Measurements from ENCODE around the gene TNNC1.

TNNC1 gene

DNA sequence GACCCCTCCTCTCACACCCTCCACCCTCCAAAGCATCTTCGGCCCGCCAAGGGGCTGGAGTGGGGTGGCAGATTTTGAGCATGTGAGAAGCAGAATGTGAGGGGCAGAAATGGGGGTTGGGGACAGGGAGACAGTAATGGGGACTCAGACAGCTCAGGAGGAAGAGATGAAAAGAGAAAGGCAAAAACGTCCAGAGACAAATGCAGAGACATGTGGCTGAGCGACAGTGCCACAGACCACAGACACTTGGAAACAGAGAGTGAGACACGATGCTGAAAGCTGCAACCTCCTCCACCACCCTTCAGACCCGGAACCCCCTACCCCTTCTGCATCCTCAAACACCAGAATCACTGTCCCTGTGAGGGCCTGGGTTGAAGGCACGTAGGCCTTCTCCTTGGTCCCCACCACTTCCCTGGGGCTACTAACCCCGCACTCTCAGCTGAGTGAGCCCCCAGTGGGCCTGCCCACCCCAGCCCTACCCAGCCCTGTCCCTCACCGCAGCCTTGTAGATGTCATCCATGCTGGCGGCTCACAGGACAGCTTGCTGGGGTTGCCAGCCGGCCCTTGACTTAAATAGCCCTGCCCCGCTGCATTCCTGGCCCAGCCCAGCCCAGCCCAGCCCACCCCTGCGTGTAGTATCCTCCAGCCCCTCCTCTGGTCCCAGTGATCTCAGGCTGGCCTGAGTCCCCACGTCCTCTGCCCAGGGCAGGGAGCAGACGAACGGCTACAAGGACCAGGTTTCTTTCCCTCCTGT is at the start of gene TNNC1:
Gene TNNC1 (minus strand): TSS at position 546 of the 754 bp plus-strand sequence. CDS start 26 bp downstream, at position 520.
- peak; percentile 51 for FAIRE-seq

DNA sequence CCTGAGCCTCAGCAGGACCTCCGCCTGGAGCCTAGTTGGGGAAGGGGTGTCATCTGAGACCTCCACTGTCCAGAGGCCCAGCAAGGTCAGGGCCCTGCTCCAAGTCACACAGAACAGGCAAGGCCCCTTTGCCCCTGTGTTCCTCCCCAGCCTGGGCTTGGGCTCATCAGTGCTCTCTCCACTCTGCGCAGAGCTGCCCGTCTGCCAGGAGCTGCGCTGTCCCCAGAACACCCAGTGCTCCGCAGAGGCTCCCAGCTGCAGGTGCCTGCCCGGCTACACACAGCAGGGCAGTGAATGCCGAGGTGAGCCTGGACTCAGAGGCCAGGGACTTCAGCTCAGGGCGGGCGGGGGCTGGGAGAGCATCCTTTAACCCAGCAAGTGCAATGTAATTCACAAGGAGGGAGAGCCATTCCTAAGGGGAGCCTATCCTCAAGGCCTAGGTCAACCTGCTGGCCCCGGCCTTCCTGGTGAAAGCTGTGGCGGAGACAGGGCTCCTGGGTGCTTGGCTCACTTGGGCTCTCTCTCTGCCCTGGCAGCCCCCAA is 49.0 kb upstream of the TNNC1 start:
- DNase-seq (ENCODE audit: insufficient read length, low spot score), result no peak
- FAIRE-seq, result no peak

More for the DNA sequence above, at the start of gene TNNC1:
- no peak for DNase-seq (ENCODE audit: insufficient read length, low spot score)

DNA sequence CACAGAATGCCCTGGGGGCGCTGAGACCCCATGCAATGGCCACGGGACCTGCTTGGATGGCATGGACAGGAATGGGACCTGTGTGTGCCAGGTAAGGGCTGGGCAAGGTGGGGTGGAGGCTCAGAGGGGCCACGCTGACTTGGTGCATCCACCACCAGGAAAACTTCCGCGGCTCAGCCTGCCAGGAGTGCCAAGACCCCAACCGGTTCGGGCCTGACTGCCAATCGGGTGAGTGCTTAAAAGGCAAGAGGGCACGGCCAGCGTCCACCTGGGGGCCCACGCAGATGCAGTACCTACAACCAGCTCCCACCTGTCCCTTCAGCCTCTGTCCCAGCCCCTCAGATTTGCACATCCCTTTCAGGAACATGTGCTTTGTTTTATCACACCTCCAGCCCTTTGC is 48.2 kb upstream of the TNNC1 start:
- DNase-seq (ENCODE audit: insufficient read length, low spot score) (no peak), FAIRE-seq (no peak)

DNA sequence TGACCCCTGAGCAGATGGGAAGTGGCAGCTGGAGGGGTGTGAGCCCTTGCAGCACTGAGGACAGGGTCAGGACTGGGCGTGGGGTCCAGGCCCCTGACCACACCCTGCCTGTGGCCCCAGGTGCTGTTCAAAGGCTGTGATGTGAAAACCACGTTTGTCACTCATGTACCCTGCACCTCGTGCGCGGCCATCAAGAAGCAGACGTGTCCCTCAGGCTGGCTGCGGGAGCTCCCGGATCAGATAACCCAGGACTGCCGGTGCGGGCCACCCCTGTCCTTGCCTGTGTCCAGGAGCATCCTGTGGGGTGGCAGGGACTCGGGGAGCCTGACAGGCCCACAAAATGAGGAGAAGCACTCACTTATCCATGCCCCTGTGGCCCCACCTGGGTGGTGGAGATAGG is 47.2 kb upstream of the TNNC1 start:
- no peak for FAIRE-seq

DNA sequence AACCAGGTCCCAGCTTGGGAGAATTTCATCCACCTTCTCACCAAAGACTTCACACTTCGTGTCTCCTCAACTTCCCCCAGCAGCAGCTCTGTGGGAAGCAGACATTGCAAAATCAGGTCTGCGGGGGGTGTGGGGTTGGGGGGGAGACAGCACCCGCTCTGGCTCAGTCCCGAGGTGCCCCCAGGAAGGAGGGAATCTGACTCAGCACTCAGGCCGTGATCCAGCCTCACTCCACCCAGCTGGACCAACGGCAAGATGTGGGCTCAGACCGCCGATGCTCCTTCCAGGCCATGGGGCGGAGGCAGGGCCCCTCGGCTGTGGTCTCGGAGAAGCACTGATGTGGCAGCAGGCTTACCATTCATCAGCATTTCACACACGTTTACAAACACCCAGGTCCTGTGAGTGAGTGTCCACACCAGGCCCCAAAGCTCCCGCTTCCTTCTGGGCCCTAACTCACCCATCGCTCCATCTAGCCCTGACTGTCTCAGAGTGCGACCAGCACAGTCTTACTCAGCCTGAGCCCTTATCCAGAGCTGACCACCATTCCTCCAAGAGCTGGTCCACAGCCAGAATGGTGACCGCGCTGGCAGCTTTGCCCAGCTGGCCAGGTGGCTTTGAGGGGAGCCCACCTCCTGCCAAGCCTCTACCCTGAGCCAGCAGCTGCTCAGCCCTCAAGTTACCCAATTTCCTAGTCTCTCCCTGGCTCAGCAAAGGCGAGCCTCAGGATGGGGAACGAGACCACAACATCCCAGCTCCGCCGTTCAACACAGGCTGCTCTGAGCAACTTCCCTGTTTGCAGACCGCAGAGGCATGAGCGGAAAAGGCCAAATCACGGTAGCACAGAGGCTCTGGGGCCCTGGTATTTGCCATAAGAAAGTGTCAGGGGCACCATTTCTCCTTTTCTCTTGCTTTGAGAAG is 44.6 kb upstream of the TNNC1 start:
- no peak for FAIRE-seq
- DNase-seq (ENCODE audit: insufficient read length, low spot score), result no peak

More for the DNA sequence above, 47.2 kb upstream of the TNNC1 start:
- DNase-seq (ENCODE audit: insufficient read length, low spot score), result no peak

DNA sequence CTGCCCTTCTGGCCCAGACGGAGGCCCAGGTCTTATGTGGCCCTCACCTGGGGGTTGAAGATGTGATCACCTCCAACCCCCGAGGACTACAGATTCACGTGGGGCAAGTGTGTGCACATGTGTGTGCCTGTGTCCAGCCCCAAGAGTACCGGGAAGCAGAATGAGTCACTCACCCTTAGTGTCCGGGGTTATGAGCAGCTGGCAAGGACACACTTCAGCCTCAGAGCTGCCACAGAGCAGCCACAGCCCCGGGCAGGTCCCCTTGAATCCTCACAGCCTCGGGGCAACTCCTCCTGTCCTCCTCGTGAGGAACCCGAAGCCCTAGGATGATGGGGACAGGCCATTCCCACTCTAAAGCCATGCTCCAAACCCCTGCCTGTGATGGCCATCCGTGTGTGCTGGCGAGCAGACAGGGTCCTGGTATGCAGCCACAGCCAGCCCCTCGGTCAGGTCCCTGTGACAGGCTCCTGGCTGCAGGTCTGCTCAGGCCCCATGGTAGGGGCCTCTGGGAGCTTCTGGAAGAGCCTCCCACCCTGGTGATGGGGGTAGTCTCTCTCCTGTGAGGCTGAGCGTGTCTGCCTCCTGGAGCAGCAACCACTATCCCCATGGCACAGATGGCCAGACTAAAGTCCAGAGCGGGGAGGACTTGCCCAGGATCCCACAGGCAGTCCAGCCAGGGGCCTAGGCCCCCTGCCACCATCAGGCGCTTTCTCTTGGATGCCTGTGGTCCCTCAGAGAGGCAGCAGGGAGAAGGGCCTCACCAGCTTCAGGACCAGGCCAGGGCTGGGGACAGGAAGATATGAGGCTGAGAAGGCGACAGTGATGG is 42.1 kb upstream of the TNNC1 start:
- DNase-seq (ENCODE audit: insufficient read length, low spot score), result peak; percentile 24
- no peak for FAIRE-seq

DNA sequence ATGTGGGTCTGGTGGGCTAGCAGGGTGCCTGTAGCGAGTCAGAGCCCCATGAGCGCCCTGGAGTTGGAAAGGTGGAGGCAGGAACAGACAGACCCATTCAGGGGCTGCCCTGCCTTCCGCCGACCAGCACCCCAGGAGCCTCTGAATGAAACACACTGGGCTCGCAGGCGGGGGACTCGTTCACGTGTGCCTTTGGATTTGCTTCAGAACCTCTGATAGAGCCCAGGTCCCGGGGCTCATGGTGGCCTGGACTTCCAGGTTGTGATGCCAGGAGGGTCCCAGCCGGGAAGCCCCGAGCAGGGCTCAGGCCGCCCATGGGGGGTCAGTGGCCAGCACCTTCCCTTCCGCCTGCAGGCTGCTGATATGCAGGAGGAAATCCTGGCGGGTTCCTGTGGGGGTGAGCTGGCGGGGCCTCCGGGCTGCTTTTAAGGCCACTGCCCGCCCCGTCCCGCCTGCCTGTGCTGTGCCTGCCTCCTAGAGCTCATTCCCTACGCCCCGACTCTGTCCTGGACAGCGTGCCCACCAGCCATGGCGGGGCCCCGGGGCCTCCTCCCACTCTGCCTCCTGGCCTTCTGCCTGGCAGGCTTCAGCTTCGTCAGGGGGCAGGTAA is 41.1 kb upstream of the TNNC1 start, which contains the start of gene STAB1:
Gene STAB1 (plus strand): TSS at position 453 of the 610 bp plus-strand sequence. CDS start 76 bp downstream, at position 529.
- FAIRE-seq (no peak), DNase-seq (ENCODE audit: insufficient read length, low spot score) (no peak)

DNA sequence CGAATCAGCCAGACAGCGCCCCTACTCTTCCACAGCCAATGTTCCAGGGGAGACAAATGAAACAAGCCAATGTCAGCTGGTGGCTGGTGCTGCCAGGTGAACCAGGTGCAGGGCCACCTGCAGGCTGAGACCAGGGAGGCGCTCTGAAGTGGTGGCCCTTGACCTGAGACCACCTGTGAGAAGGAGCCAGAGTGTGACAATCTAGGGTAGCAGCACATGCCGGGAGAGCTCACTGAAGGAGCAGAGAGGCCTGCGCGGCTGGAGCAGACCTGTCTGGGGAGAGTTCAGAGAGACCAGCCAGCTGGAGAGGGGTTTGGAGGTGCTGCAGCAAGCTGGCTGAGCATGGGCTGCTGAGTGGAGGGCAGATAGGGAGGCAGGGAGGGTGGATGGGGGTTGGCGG is 40.6 kb upstream of the TNNC1 start:
- no peak for DNase-seq (ENCODE audit: insufficient read length, low spot score)
- FAIRE-seq, result no peak

DNA sequence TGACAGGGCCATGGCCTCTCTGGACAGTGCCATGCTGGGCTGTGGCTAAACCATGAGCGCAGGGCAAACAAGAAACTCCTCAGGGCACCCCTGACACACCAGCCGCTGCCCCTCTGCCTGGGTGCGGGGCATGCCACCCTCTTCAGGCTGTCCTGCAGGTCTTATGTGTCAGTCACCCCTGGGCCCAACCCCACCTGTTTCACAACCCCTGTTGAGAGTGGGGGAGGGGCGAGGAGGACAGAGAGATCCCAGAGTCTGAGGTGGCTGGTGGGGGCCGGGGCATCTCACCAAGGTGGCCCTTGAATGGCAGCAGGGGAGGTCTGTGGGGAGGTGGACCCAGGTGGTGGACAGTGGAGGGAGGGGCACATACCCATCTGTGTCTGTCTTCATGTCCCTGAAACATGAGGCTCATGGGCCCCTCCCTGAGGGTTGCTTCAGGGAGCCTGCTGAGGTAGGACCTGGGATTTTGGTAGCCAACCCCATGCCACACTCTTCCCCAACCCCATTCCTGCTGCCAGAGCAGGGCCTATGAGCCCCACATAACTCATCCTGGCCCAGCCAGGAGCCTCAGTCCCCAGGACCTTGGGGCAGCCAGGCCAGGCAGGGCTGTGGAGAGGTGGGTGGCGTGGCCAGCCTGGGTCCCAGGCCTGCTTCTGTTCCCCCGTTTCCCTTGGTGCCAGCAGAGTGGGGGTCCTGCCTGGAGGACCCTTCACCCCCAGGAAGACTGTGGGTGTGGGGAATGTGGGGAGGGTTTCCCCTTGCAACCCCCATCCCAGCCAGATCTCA is 39.6 kb upstream of the TNNC1 start:
- DNase-seq (ENCODE audit: insufficient read length, low spot score) (no peak), FAIRE-seq (no peak)

DNA sequence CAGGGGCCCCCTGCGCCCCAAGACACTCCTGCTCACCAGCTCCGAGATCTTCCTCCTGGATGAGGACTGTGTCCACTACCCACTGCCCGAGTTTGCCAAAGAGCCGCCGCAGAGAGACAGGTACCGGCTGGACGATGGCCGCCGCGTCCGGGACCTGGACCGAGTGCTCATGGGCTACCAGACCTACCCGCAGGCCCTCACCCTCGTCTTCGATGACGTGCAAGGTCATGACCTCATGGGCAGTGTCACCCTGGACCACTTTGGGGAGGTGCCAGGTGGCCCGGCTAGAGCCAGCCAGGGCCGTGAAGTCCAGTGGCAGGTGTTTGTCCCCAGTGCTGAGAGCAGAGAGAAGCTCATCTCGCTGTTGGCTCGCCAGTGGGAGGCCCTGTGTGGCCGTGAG is 38.2 kb upstream of the TNNC1 start:
- DNase-seq (ENCODE audit: insufficient read length, low spot score) (no peak), FAIRE-seq (no peak)

DNA sequence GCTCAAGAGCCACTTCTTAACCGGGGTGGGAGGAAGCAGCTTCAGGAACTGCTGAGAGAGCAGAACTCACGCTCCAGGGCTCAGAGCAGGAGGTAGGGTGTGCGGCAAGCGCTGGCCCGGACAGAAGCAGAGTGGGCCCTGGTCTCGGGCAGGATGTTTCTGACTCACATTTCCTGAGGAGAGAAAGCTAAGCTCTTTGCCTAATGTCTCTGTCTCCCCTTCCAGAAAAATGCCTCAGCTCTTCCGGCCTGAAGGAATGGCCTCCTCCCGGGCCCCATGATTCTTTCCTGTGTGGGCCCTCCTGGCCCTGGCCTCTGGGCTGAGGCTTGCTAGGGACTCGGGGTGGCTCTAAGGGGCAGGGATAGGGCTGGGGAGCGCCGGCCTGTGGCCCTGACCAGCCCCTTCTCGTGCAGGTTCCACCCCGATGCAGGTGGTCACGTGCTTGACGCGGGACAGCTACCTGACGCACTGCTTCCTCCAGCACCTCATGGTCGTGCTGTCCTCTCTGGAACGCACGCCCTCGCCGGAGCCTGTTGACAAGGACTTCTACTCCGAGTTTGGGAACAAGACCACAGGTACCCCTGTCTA is 37.2 kb upstream of the TNNC1 start:
- FAIRE-seq (no peak), DNase-seq (ENCODE audit: insufficient read length, low spot score) (no peak)

DNA sequence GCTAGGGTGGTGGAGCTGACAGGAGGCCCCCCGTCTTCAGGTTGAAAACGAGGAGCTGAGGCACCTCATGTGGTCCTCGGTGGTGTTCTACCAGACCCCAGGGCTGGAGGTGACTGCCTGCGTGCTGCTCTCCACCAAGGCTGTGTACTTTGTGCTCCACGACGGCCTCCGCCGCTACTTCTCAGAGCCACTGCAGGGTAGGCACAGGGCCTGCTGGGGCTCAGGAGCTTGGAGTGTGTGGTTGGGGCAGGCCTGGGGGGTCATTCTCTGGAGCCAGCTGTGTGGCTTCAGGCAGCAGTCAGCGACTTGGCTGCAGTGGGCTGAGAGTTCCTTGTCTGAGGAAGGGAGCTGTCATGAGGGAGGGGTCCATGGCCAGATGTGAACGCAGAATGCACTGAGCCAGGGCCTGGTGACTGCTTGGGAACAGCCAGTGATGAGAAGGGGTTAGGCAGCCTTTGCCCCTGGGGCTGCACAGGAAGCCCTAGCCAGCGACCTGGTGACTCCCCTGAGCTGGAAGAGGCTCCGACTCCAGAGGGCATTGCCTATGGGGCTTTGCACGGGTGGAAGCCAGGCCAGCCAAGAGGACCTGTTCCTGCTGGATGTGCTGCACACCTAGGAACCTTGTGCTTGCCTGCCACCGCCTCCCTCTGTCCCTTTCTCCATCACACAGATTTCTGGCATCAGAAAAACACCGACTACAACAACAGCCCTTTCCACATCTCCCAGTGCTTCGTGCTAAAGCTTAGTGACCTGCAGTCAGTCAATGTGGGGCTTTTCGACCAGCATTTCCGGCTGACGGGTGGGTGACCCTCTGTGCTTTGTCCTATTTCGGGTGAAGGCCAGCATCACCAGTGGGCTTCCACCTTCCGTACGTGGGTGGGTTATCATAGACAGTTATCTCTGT is 36.4 kb upstream of the TNNC1 start:
- no peak for DNase-seq (ENCODE audit: insufficient read length, low spot score)

DNA sequence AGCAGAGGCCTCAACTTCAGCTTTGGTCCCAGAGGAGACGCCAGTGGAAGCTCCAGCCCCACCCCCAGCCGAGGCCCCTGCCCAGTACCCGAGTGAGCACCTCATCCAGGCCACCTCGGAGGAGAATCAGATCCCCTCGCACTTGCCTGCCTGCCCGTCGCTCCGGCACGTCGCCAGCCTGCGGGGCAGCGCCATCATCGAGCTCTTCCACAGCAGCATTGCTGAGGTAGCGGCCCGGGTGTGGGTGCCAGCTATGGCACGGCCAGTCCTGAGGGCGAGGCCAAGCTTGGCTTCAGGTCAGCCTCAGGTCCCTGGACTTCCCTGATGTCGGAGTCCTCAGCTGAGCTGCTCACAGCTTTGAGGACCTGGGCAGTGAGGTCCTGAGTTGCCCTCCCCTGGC is 35.6 kb upstream of the TNNC1 start:
- DNase-seq (ENCODE audit: insufficient read length, low spot score) (no peak), FAIRE-seq (no peak)

More for the DNA sequence above, 36.4 kb upstream of the TNNC1 start:
- no peak for FAIRE-seq

DNA sequence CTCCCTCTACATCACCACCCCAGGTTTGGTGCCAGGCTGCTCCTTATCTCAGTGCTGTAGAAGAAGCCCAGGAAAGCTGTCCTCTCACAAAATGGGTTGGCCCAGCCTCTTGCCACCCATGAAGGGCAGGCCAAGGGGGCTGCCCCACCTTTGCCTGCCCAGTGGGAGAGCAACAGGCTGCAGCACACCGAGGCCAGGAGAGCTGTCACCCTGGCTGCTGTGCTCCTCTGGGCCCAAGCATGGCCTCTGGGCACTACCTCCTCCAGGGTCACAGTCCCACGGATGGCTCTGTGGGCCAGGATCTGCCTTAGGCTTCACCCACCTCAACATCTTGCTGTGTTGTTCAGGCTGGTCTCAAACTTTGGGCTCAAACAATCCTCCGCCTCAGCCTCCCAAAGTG is 34.9 kb upstream of the TNNC1 start:
- FAIRE-seq (no peak), DNase-seq (ENCODE audit: insufficient read length, low spot score) (no peak)

DNA sequence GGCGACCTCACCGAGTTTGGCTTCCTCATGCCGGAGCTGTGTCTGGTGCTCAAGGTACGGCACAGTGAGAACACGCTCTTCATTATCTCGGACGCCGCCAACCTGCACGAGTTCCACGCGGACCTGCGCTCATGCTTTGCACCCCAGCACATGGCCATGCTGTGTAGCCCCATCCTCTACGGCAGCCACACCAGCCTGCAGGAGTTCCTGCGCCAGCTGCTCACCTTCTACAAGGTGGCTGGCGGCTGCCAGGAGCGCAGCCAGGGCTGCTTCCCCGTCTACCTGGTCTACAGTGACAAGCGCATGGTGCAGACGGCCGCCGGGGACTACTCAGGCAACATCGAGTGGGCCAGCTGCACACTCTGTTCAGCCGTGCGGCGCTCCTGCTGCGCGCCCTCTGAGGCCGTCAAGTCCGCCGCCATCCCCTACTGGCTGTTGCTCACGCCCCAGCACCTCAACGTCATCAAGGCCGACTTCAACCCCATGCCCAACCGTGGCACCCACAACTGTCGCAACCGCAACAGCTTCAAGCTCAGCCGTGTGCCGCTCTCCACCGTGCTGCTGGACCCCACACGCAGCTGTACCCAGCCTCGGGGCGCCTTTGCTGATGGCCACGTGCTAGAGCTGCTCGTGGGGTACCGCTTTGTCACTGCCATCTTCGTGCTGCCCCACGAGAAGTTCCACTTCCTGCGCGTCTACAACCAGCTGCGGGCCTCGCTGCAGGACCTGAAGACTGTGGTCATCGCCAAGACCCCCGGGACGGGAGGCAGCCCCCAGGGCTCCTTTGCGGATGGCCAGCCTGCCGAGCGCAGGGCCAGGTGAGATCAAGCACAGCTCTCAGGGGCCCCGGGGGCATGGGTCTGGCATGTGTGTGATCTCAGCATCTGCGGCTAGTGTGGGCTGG is 34.2 kb upstream of the TNNC1 start:
- FAIRE-seq (no peak), DNase-seq (ENCODE audit: insufficient read length, low spot score) (no peak)

DNA sequence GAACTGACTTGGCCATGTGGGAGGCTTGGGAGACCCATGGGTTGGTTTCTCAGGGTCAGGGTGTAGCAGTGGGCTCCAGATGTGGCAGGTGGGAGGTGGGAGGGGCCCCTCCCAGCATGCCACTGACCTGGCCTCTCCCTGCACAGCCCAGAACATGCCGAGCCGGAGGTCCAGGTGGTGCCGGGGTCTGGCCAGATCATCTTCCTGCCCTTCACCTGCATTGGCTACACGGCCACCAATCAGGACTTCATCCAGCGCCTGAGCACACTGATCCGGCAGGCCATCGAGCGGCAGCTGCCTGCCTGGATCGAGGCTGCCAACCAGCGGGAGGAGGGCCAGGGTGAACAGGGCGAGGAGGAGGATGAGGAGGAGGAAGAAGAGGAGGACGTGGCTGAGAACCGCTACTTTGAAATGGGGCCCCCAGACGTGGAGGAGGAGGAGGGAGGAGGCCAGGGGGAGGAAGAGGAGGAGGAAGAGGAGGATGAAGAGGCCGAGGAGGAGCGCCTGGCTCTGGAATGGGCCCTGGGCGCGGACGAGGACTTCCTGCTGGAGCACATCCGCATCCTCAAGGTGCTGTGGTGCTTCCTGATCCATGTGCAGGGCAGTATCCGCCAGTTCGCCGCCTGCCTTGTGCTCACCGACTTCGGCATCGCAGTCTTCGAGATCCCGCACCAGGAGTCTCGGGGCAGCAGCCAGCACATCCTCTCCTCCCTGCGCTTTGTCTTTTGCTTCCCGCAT is 33.4 kb upstream of the TNNC1 start:
- FAIRE-seq (no peak), DNase-seq (ENCODE audit: insufficient read length, low spot score) (no peak)

Measured in HTR-8/SVneo (cell line).